PC-9 (cell line): Measurements from ENCODE around the gene FGF10. TPM values are rescaled to one million over a fixed set of nuclear protein-coding genes. Genes with fewer than 3 reads are reported as not detected.

Experiments
- BruUV-seq: library from RNA; stranded (reverse); fragments of 400-500 nt; replicated peaks from 2 replicates; lab custom pipeline; 2021; lab: Mats Ljungman, UMichigan
- CTCF ChIA-PET: fragments of 300-600 bp; sonication (Branson Sonifier 250); formaldehyde crosslinking; loops from one replicate; lab custom pipeline; 2022; ENCODE audit warnings: antibody characterized with exemption; lab: Charles Lee
- POLR2A ChIA-PET: fragments of 300-600 bp; sonication (Branson Sonifier 250); formaldehyde crosslinking; loops from one replicate; lab custom pipeline; 2022; ENCODE audit warnings: antibody characterized with exemption; ENCODE audit not compliant: unreplicated experiment; lab: Charles Lee
- DNase-seq, 2 experiments: peaks; one replicate each; pipeline versions ENCODE4 v3.0.0 to v3.0.0-alpha.2; 2015 to 2022; ENCODE audit warnings: mixed read lengths in 1 of 2
- H2AFZ ChIP-seq: fragments of 200-600 bp; sonication (generic); 2 replicates; pipeline ENCODE4 v1.8.1; 2017; ENCODE audit warnings: antibody characterized with exemption
- H3F3A ChIP-seq: fragments of 200-600 bp; sonication (generic); 2 replicates; pipeline ENCODE4 v1.8.1; 2017; ENCODE audit warnings: antibody characterized with exemption, mild to moderate bottlenecking, low read depth; ENCODE audit not compliant: insufficient read depth
- H3K27ac ChIP-seq: fragments of 200-600 bp; sonication (generic); 2 replicates; pipeline ENCODE4 v1.6.1; 2016; ENCODE audit warnings: mixed run types
- H3K27me3 ChIP-seq: fragments of 200-600 bp; sonication (generic); 2 replicates; pipeline ENCODE4 v1.6.1; 2016; ENCODE audit warnings: low read depth, mixed run types; ENCODE audit not compliant: insufficient read depth
- H3K36me3 ChIP-seq: fragments of 200-600 bp; sonication (generic); 2 replicates; pipeline ENCODE4 v1.6.1; 2016; ENCODE audit warnings: low read depth, mixed run types
- H3K4me1 ChIP-seq: fragments of 200-600 bp; sonication (generic); replicated peaks from 2 replicates; pipeline ENCODE4 v1.6.1; 2016; ENCODE audit warnings: mixed run types; ENCODE audit not compliant: insufficient read depth
- H3K4me2 ChIP-seq: fragments of 200-600 bp; sonication (generic); 2 replicates; pipeline ENCODE4 v1.6.1; 2017; ENCODE audit warnings: mixed run types
- H3K4me3 ChIP-seq: fragments of 200-600 bp; sonication (generic); 2 replicates; pipeline ENCODE4 v1.6.1; 2016; ENCODE audit warnings: mixed run types
- H3K79me2 ChIP-seq: fragments of 200-600 bp; sonication (generic); 2 replicates; pipeline ENCODE4 v1.6.1; 2017; ENCODE audit warnings: low read depth, mixed run types
- H3K9me2 ChIP-seq: fragments of 200-600 bp; sonication (generic); 2 replicates; pipeline ENCODE4 v1.8.1; 2017; ENCODE audit warnings: mild to moderate bottlenecking; ENCODE audit not compliant: insufficient read depth
- H3K9me3 ChIP-seq: fragments of 200-600 bp; sonication (generic); 2 replicates; pipeline ENCODE4 v1.8.1; 2016; ENCODE audit warnings: low read depth; ENCODE audit not compliant: insufficient read depth
- H4K20me1 ChIP-seq: fragments of 200-600 bp; sonication (generic); 2 replicates; pipeline ENCODE4 v1.8.1; 2017; ENCODE audit not compliant: insufficient read depth
- EZH2 ChIP-seq: fragments of 200-600 bp; sonication (generic); IDR thresholded peaks from 2 replicates; pipeline ENCODE4 v1.8.0; 2017; ENCODE audit warnings: antibody characterized with exemption, low read depth
- intact Hi-C: fragments of 100-400 bp; cut with micrococcal nuclease; formaldehyde crosslinking; loops from one replicate; pipeline ENCODE4 v1.10.0; 2022; ENCODE audit not compliant: unreplicated experiment
- total RNA-seq: library from RNA; stranded (reverse); gene quantifications from 2 replicates; pipeline ENCODE4 v1.2.3, GENCODE V29; 2021
- TF ChIP-seq, protein P1 (sequence below): fragments of 200-600 bp; sonication (generic); conservative IDR thresholded peaks from 2 replicates; pipeline ENCODE4 v1.6.1; 2017; ENCODE audit warnings: mixed run types, antibody characterized with exemption, mild to moderate bottlenecking, moderate library complexity

The FGF10 gene
- total RNA-seq, 1 experiment from 2014 or later = not detected

GRCh38 chr5:44257653-44258365 is 131.4 kb downstream of the FGF10 start:
- Histone ChIP-seq H3K27ac (no peak overlapping the region), H3K9me2 (no peaks in the 10 kb centered on the region), H3K9me3 (no peaks in the 10 kb centered on the region), H3F3A (no peaks in the 10 kb centered on the region), H4K20me1 (no peaks in the 10 kb centered on the region), H3K36me3 (no peaks in the 10 kb centered on the region), H3K4me3 (no peak overlapping the region), H3K27me3 (no peaks in the 10 kb centered on the region), H3K4me1 (no peaks in the 10 kb centered on the region), H3K4me2 (no peak overlapping the region), H3K79me2 (no peaks in the 10 kb centered on the region), H2AFZ (no peak overlapping the region)
- ChIA-PET POLR2A (no interaction called here), CTCF (no interaction called here)
- TF ChIP-seq, protein P1, sequence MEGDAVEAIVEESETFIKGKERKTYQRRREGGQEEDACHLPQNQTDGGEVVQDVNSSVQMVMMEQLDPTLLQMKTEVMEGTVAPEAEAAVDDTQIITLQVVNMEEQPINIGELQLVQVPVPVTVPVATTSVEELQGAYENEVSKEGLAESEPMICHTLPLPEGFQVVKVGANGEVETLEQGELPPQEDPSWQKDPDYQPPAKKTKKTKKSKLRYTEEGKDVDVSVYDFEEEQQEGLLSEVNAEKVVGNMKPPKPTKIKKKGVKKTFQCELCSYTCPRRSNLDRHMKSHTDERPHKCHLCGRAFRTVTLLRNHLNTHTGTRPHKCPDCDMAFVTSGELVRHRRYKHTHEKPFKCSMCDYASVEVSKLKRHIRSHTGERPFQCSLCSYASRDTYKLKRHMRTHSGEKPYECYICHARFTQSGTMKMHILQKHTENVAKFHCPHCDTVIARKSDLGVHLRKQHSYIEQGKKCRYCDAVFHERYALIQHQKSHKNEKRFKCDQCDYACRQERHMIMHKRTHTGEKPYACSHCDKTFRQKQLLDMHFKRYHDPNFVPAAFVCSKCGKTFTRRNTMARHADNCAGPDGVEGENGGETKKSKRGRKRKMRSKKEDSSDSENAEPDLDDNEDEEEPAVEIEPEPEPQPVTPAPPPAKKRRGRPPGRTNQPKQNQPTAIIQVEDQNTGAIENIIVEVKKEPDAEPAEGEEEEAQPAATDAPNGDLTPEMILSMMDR = no peak
- no peak for TF ChIP-seq EZH2
- intact Hi-C loops = no loop called here
- no peak for DNase-seq
- BruUV-seq = no TSS peak

GRCh38 chr5:44257221-44257620 is 132.0 kb downstream of the FGF10 start:
- Histone ChIP-seq H3K4me3 (no peak overlapping the region), H3K4me1 (no peaks in the 10 kb centered on the region), H3K27me3 (no peaks in the 10 kb centered on the region), H3K27ac (no peak overlapping the region), H3F3A (no peaks in the 10 kb centered on the region), H3K9me2 (no peaks in the 10 kb centered on the region), H3K79me2 (no peaks in the 10 kb centered on the region), H3K4me2 (no peak overlapping the region), H2AFZ (no peak overlapping the region), H3K36me3 (no peaks in the 10 kb centered on the region), H3K9me3 (no peaks in the 10 kb centered on the region), H4K20me1 (no peaks in the 10 kb centered on the region)
- CTCF ChIA-PET = no interaction called here
- TF ChIP-seq, protein P1 = no peak
- TF ChIP-seq EZH2 = no peak
- POLR2A ChIA-PET = no interaction called here
- intact Hi-C loops = no loop called here
- no TSS peak for BruUV-seq
- DNase-seq = no peak
